HepG2 (cell line): ENCODE measurements around the gene ODC1. TPM values are rescaled to one million over a fixed set of nuclear protein-coding genes. Genes with fewer than 3 reads are reported as not detected.

Experiments
- CAMTA2 ChIP-seq: sonication (generic); formaldehyde crosslinking; IDR thresholded peaks from 2 replicates; pipeline ENCODE4 v1.4.0; 2020; ENCODE audit warnings: mild to moderate bottlenecking, missing genetic modification reagents, borderline replicate concordance
- CREM ChIP-seq, 2 experiments: sonication (generic) in 1 of 2; formaldehyde crosslinking in 1 of 2; IDR thresholded peaks; 2 replicates each; pipeline versions ENCODE4 v1.4.0 to v1.6.1; 2016 to 2020; ENCODE audit warnings: antibody characterized with exemption in 1 of 2, mild to moderate bottlenecking in 1 of 2, missing genetic modification reagents in 1 of 2
- EP300 ChIP-seq, 3 experiments: sonication (generic) in 1 of 3; formaldehyde crosslinking in 1 of 3; IDR thresholded peaks; 2 replicates each; pipeline versions ENCODE4 v1.5.1 to v1.6.1; 2011 to 2020; ENCODE audit warnings: low read depth in 2 of 3, low read length in 2 of 3, borderline replicate concordance in 1 of 3, improper control_type of control experiment in 1 of 3, mild to moderate bottlenecking in 1 of 3, missing genetic modification reagents in 1 of 3, moderate library complexity in 1 of 3
- GABPA ChIP-seq, 2 experiments: IDR thresholded peaks; 2 replicates each; pipeline ENCODE4 v1.6.1; 2011 to 2016; ENCODE audit warnings: low read depth in 2 of 2, low read length in 1 of 2, missing biosample characterization in 1 of 2, missing genetic modification characterization in 1 of 2
- GMEB2 ChIP-seq: IDR thresholded peaks from 2 replicates; pipeline ENCODE4 v1.6.1; 2016; ENCODE audit warnings: missing biosample characterization, missing genetic modification reagents, low read depth
- HNRNPUL1 ChIP-seq: fragments of 200-400 bp; formaldehyde crosslinking; IDR thresholded peaks from 2 replicates; pipeline ENCODE4 v1.6.1; 2017; ENCODE audit warnings: low read depth, mild to moderate bottlenecking, low read length, moderate library complexity
- JDP2 ChIP-seq: sonication (generic); formaldehyde crosslinking; IDR thresholded peaks from 2 replicates; pipeline ENCODE4 v1.8.1; 2022; ENCODE audit warnings: missing genetic modification reagents, borderline replicate concordance
- JUN ChIP-seq: sonication (generic); formaldehyde crosslinking; IDR thresholded peaks from 2 replicates; pipeline ENCODE4 v1.4.0; 2020; ENCODE audit warnings: mild to moderate bottlenecking, missing genetic modification reagents
- KAT2B ChIP-seq: fragments of 150-350 bp; IDR thresholded peaks from 2 replicates; pipeline ENCODE4 v1.6.1; 2014; ENCODE audit warnings: low read depth, low read length, borderline replicate concordance
- MEF2D ChIP-seq: sonication (generic); formaldehyde crosslinking; IDR thresholded peaks from 2 replicates; pipeline ENCODE4 v1.5.1; 2020; ENCODE audit warnings: mild to moderate bottlenecking, missing genetic modification reagents
- PATZ1 ChIP-seq: sonication (generic); formaldehyde crosslinking; IDR thresholded peaks from 2 replicates; pipeline ENCODE4 v1.4.0; 2020; ENCODE audit warnings: missing genetic modification reagents
- PCBP1 ChIP-seq: fragments of 200-400 bp; formaldehyde crosslinking; IDR thresholded peaks from 2 replicates; pipeline ENCODE4 v1.6.1; 2017; ENCODE audit warnings: mild to moderate bottlenecking, low read depth, low read length, borderline replicate concordance
- POGZ ChIP-seq: sonication (generic); formaldehyde crosslinking; IDR thresholded peaks from 2 replicates; pipeline ENCODE4 v1.4.0; 2020; ENCODE audit warnings: mild to moderate bottlenecking, missing genetic modification reagents
- RXRB ChIP-seq: IDR thresholded peaks from 2 replicates; pipeline ENCODE4 v1.6.1; 2016; ENCODE audit warnings: borderline replicate concordance, missing genetic modification reagents, missing compliant biosample characterization
- SATB2 ChIP-seq: sonication (generic); formaldehyde crosslinking; IDR thresholded peaks from 2 replicates; pipeline ENCODE4 v1.5.0; 2020; ENCODE audit warnings: missing genetic modification reagents
- SNRNP70 ChIP-seq: fragments of 200-400 bp; formaldehyde crosslinking; IDR thresholded peaks from 2 replicates; pipeline ENCODE4 v1.6.1; 2017; ENCODE audit warnings: mild to moderate bottlenecking, low read depth, low read length, moderate library complexity
- SP1 ChIP-seq, 2 experiments: fragments of 450-650 bp in 1 of 2; sonication (generic) in 1 of 2; formaldehyde crosslinking in 1 of 2; IDR thresholded peaks; 2 replicates each; pipeline versions ENCODE4 v1.4.0 to v1.6.1; 2016 to 2020; ENCODE audit warnings: missing genetic modification reagents in 1 of 2
- TCF7L2 ChIP-seq: IDR thresholded peaks from 2 replicates; pipeline ENCODE4 v1.6.1; 2011; ENCODE audit warnings: mild to moderate bottlenecking, low read depth, low read length, moderate library complexity
- YEATS2 ChIP-seq: sonication (generic); formaldehyde crosslinking; IDR thresholded peaks from 2 replicates; pipeline ENCODE4 v1.4.0; 2020; ENCODE audit warnings: missing genetic modification reagents, borderline replicate concordance
- ZBTB3 ChIP-seq: sonication (generic); formaldehyde crosslinking; IDR thresholded peaks from 2 replicates; pipeline ENCODE4 v1.4.0; 2020; ENCODE audit warnings: low read depth, mild to moderate bottlenecking, moderate library complexity, missing genetic modification reagents, borderline replicate concordance
- ZBTB42 ChIP-seq: sonication (generic); formaldehyde crosslinking; IDR thresholded peaks from 2 replicates; pipeline ENCODE4 v1.5.0; 2020; ENCODE audit warnings: mild to moderate bottlenecking, missing genetic modification reagents
- ZFP62 ChIP-seq: sonication (generic); formaldehyde crosslinking; IDR thresholded peaks from 2 replicates; pipeline ENCODE4 v1.4.0; 2020; ENCODE audit warnings: missing genetic modification reagents
- ZMYM3 ChIP-seq: sonication (generic); formaldehyde crosslinking; IDR thresholded peaks from 2 replicates; pipeline ENCODE4 v1.5.1; 2020; ENCODE audit warnings: mild to moderate bottlenecking, missing genetic modification reagents
- ZNF501 ChIP-seq: sonication (generic); formaldehyde crosslinking; IDR thresholded peaks from 2 replicates; pipeline ENCODE4 v1.5.1; 2020; ENCODE audit warnings: mild to moderate bottlenecking, moderate library complexity, missing genetic modification reagents
- ZNF570 ChIP-seq: sonication (generic); formaldehyde crosslinking; IDR thresholded peaks from 2 replicates; pipeline ENCODE4 v1.4.0; 2020; ENCODE audit warnings: mild to moderate bottlenecking, missing genetic modification reagents, borderline replicate concordance
- ZZZ3 ChIP-seq: sonication (generic); formaldehyde crosslinking; IDR thresholded peaks from 2 replicates; pipeline ENCODE4 v1.4.0; 2020; ENCODE audit warnings: missing genetic modification reagents, mild to moderate bottlenecking, borderline replicate concordance
- polyA plus RNA-seq, 8 experiments: library from polyadenylated mRNA; depleted of rRNA in 3 of 8; stranded (reverse) in 7 of 8; unstranded in 1 of 8; fragments of >200 nt; fragmentation: Illumina TruSeq in 4 of 8; extraction: Trizol in 4 of 8; gene quantifications; 2 replicates each; pipeline versions ENCODE4 v1.2.1 to v1.2.3, GENCODE V29; 2011 to 2016; ENCODE audit warnings: low read depth in 4 of 8, missing spikeins in 1 of 8, mixed read lengths in 1 of 8; ENCODE audit not compliant: insufficient read depth in 1 of 8
- total RNA-seq, 5 experiments: library from RNA; depleted of rRNA; stranded (reverse); fragments of >200 nt; fragmentation: Illumina TruSeq; extraction: Trizol; gene quantifications; 2 replicates each; pipeline ENCODE4 v1.2.3, GENCODE V29; 2016; ENCODE audit warnings: low read depth in 1 of 5
- TF ChIP-seq, protein P1 (sequence below): IDR thresholded peaks from 2 replicates; pipeline ENCODE4 v1.6.1; 2016

Gene ODC1
- total and polyA plus RNA-seq, 2 of the 13 experiments (the other 11 are each of a cell fraction or from before 2014, with no cell fraction given), result 142 to 371 TPM

DNA sequence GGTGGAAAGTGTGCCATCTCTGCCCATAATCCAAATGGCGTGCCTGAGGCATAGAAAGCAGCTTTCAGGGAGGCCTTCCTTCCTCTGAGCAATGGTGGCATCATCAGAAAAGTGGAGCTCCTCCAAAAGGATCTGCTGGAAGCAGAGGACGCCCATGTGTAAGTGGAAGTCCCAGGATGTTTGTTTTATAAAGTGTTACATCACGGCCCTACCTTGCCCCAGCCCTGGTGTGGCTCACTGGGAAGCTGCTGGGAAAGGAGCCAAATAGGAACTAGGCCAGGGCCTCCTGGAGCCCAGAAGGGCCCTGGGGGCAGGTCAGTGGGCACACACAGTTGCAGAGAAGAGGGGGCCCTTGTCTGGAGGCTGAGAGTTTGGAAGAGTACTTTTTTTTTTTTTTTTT, 4.2 kb upstream of the ODC1 start (continued):
- no peak for TF ChIP-seq SNRNP70
- peak in 1 of 2 experiments; percentile 38; a peak in 1 of 4 replicates for TF ChIP-seq EP300 (IDR thresholded peaks at IDR 0.05; ENCODE audit: low read depth in 2 of 2, low read length in 2 of 2)
- TF ChIP-seq EP300 (CRISPR knock-in tag; IDR thresholded peaks at IDR 0.05; ENCODE audit: borderline replicate concordance), result 0 out of 2 replicates have a peak, but pooled peaks have one; percentile 4
- no peak for TF ChIP-seq CAMTA2 (CRISPR knock-in tag)
- no peak for TF ChIP-seq KAT2B
- TF ChIP-seq SP1 (IDR thresholded peaks at IDR 0.05), result no peak
- TF ChIP-seq SP1 (CRISPR knock-in tag; IDR thresholded peaks at IDR 0.05), result no peak
- TF ChIP-seq ZNF570 (CRISPR knock-in tag), result no peak
- peak; percentile 56; the same call in 1 of the 2 replicates for TF ChIP-seq ZNF501 (CRISPR knock-in tag)
- no peak; the same call in 1 of the 2 replicates for TF ChIP-seq POGZ (CRISPR knock-in tag)
- no peak for TF ChIP-seq JUN
- TF ChIP-seq HNRNPUL1, result no peak
- no peak for TF ChIP-seq ZMYM3
- no peak for TF ChIP-seq ZZZ3 (CRISPR knock-in tag)
- TF ChIP-seq YEATS2, result peak; percentile 71; the same call in 1 of the 2 replicates
- no peak for TF ChIP-seq GMEB2 (CRISPR knock-in tag)
- peak; percentile 77 for TF ChIP-seq PATZ1 (CRISPR knock-in tag)
- TF ChIP-seq SATB2 (CRISPR knock-in tag), result no peak
- TF ChIP-seq, protein P1, sequence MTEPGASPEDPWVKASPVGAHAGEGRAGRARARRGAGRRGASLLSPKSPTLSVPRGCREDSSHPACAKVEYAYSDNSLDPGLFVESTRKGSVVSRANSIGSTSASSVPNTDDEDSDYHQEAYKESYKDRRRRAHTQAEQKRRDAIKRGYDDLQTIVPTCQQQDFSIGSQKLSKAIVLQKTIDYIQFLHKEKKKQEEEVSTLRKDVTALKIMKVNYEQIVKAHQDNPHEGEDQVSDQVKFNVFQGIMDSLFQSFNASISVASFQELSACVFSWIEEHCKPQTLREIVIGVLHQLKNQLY (CRISPR knock-in tag), result 0 out of 2 replicates have a peak, but pooled peaks have one; percentile 20
- TF ChIP-seq GABPA (IDR thresholded peaks at IDR 0.05; ENCODE audit: low read depth, low read length), result no peak
- TF ChIP-seq GABPA (CRISPR knock-in tag; IDR thresholded peaks at IDR 0.05; ENCODE audit: low read depth), result peak; percentile 68
- TF ChIP-seq ZBTB42 (CRISPR knock-in tag), result no peak
- TF ChIP-seq RXRB (CRISPR knock-in tag), result peak; percentile 83
- TF ChIP-seq ZFP62, result no peak
- 0 out of 2 replicates have a peak, but pooled peaks have one; percentile 30 for TF ChIP-seq CREM (IDR thresholded peaks at IDR 0.05)
- no peak for TF ChIP-seq CREM (CRISPR knock-in tag; IDR thresholded peaks at IDR 0.05)
- TF ChIP-seq MEF2D, result 0 out of 2 replicates have a peak, but pooled peaks have one; percentile 14
- TF ChIP-seq PCBP1, result no peak
- TF ChIP-seq ZBTB3, result no peak
- TF ChIP-seq TCF7L2, result no peak
- no peak for TF ChIP-seq JDP2 (CRISPR knock-in tag)
